ENCODE measurements around the gene KBTBD4.
"Not testable (repeated sequence)": the region's sequence is repeated elsewhere in the genome, so short reads cannot be mapped to it uniquely, and the experiment has no call there.

KBTBD4 gene

GRCh38 chr11:47589977-47590861 is 11.4 kb upstream of the KBTBD4 start:
- DNase-seq (ENCODE audit: low read depth in 3 of 3), result no peak

GRCh38 chr11:47589584-47589976 is 10.8 kb upstream of the KBTBD4 start:
- DNase-seq (ENCODE audit: low read depth in 3 of 3), result no peak

GRCh38 chr11:47589118-47589517 is 10.3 kb upstream of the KBTBD4 start:
- DNase-seq (ENCODE audit: low read depth in 3 of 3), result no peak

- DNase-seq (ENCODE audit: low read depth in 3 of 3), result no peak
Observed at GRCh38 chr11:47587723-47588326, 9.1 kb upstream of the KBTBD4 start.

- DNase-seq (ENCODE audit: low read depth in 3 of 3), result no peak
Observed at GRCh38 chr11:47587039-47587716, 8.4 kb upstream of the KBTBD4 start.

GRCh38 chr11:47586098-47586855 is 7.5 kb upstream of the KBTBD4 start, which contains the start of gene FAM180B:
Gene FAM180B (plus strand): TSS chr11:47586678. CDS start chr11:47586769, 91 bp downstream.
- no peak for DNase-seq (ENCODE audit: low read depth in 3 of 3)

- DNase-seq (ENCODE audit: low read depth in 3 of 3), result no peak
Observed at GRCh38 chr11:47583844-47584243, 5.1 kb upstream of the KBTBD4 start.

GRCh38 chr11:47577460-47578041 is 1.2 kb downstream of the KBTBD4 start:
- no peak for DNase-seq (ENCODE audit: low read depth in 3 of 3)

- DNase-seq (ENCODE audit: low read depth in 3 of 3), result no peak
Observed at GRCh38 chr11:47573321-47573720, 5.4 kb downstream of the KBTBD4 start.

- no peak for DNase-seq (ENCODE audit: low read depth in 3 of 3)
Observed at GRCh38 chr11:47572715-47573255, 6.0 kb downstream of the KBTBD4 start.

GRCh38 chr11:47571895-47572294 is 6.9 kb downstream of the KBTBD4 start:
- DNase-seq (ENCODE audit: low read depth in 3 of 3), result no peak

- DNase-seq (ENCODE audit: low read depth in 3 of 3), result no peak
Observed at GRCh38 chr11:47571357-47571729, 7.4 kb downstream of the KBTBD4 start.

- no peak for DNase-seq (ENCODE audit: low read depth in 3 of 3)
Observed at GRCh38 chr11:47570651-47571356, 8.0 kb downstream of the KBTBD4 start.

GRCh38 chr11:47569646-47570045 is 9.1 kb downstream of the KBTBD4 start:
- DNase-seq (ENCODE audit: low read depth in 3 of 3), result no peak

- DNase-seq (ENCODE audit: low read depth in 3 of 3), result no peak
Observed at GRCh38 chr11:47566149-47566698, 12.5 kb downstream of the KBTBD4 start.

- peak; percentile 18 to 50 (median 23) for DNase-seq (ENCODE audit: low read depth in 3 of 3)
Observed at GRCh38 chr11:47565340-47566148, 13.2 kb downstream of the KBTBD4 start, which contains the start of gene PTPMT1. Gene PTPMT1 (plus strand): TSS chr11:47565599. CDS start chr11:47565623, 24 bp downstream.

GRCh38 chr11:47564933-47565339 is 13.8 kb downstream of the KBTBD4 start:
- no peak for DNase-seq (ENCODE audit: low read depth in 3 of 3)

- DNase-seq (ENCODE audit: low read depth in 3 of 3), result not testable (repeated sequence)
Observed at GRCh38 chr11:47564366-47564765, 14.4 kb downstream of the KBTBD4 start.

GRCh38 chr11:47562393-47562792 is 16.4 kb downstream of the KBTBD4 start:
- DNase-seq (ENCODE audit: low read depth in 3 of 3), result not testable (repeated sequence)
